ENCODE measurements around the gene MAP3K3. TPM values are rescaled to one million over a fixed set of nuclear protein-coding genes. Genes with fewer than 3 reads are reported as not detected.
"Not testable (repeated sequence)": the region's sequence is repeated elsewhere in the genome, so short reads cannot be mapped to it uniquely, and the experiment has no call there.

The MAP3K3 gene
- total RNA-seq, 1 experiment from 2014 or later = 14.1 TPM

DNA sequence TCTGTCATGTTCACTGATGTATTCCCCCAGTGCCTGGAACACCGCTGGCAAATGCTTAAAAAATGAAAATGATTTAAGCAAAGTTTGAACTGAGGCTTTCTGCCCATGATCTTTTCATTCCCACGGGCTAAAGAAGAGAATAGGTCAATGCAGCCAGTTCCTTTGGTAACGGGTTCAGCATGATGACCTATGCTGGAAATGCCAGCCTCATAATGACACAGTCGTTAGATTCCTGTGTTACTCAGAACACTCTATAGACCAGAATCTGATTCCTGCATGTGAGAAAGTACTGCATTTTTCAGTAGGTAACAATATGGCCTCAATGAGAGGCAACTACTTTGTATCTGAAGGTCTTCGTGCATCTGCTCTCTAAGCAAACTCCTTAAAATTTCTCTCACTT lies 96.8 kb downstream of the MAP3K3 start:
- Histone ChIP-seq H3K4me3 (no peak overlapping the region), H3K9me2 (ENCODE audit: insufficient read depth) (no peaks in the 10 kb centered on the region), H3K79me2 (ENCODE audit: low read depth) (no peaks in the 10 kb centered on the region), H2AFZ (no peak overlapping the region), H3K27me3 (ENCODE audit: insufficient read depth, low read depth) (no peaks in the 10 kb centered on the region), H3K27ac (no peak overlapping the region), H4K20me1 (ENCODE audit: insufficient read depth) (no peaks in the 10 kb centered on the region), H3K9me3 (ENCODE audit: insufficient read depth, low read depth) (no peaks in the 10 kb centered on the region), H3K36me3 (ENCODE audit: low read depth) (no peaks in the 10 kb centered on the region), H3K4me2 (no peak overlapping the region), H3F3A (ENCODE audit: insufficient read depth, low read depth) (no peaks in the 10 kb centered on the region), H3K4me1 (replicated peaks; ENCODE audit: insufficient read depth) (no peaks in the 10 kb centered on the region)
- TF ChIP-seq EZH2 (IDR thresholded peaks at IDR 0.05; ENCODE audit: low read depth) = no peak
- TF ChIP-seq CTCF (conservative IDR thresholded peaks at IDR 0.05) = no peak
- CTCF ChIA-PET = no interaction called here
- no peak for DNase-seq
- no TSS peak for BruUV-seq (replicated peaks)
- POLR2A ChIA-PET (ENCODE audit: unreplicated experiment) = no interaction called here
- intact Hi-C loops (cut with micrococcal nuclease; ENCODE audit: unreplicated experiment) = no loop called here

DNA sequence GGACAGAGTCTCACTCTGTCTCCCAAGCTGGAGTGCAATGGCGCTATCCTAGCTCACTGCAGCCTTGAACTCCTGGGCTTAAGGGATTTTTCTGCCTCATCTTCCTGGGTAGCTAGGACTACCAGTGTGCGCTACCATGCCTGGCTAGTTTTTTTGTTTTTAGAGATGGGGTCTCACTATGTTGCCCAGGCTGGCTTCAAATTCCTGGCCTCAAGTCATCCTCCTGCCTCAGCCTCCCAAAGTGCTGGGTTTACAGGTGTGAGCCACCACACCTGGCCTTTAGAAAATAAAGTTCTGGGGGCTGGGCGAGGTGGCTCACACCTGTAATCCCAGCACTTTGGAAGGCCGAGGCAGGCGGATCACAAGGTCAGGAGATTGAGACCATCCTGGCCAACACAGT lies 98.0 kb downstream of the MAP3K3 start:
- intact Hi-C loops (cut with micrococcal nuclease; ENCODE audit: unreplicated experiment); H3K9me2 ChIP-seq (ENCODE audit: insufficient read depth); H3K9me3 ChIP-seq (ENCODE audit: insufficient read depth, low read depth); H3K79me2 ChIP-seq (ENCODE audit: low read depth); H3F3A ChIP-seq (ENCODE audit: insufficient read depth, low read depth); H3K4me1 ChIP-seq (replicated peaks; ENCODE audit: insufficient read depth); H3K27ac ChIP-seq; H3K4me3 ChIP-seq; H3K36me3 ChIP-seq (ENCODE audit: low read depth); H3K27me3 ChIP-seq (ENCODE audit: insufficient read depth, low read depth); DNase-seq; H4K20me1 ChIP-seq (ENCODE audit: insufficient read depth); H2AFZ ChIP-seq; BruUV-seq (replicated peaks); H3K4me2 ChIP-seq: not testable (repeated sequence)
- POLR2A ChIA-PET (ENCODE audit: unreplicated experiment) = interaction anchor here (0.7 kb wide), 1 partner anchor 14 kb away, joined by 3 read pairs; no protein-coding TSS in a partner anchor
- CTCF ChIA-PET = interaction anchor here (0.6 kb wide), 1 partner anchor 105 kb away, joined by 5 read pairs; no protein-coding TSS in a partner anchor

GRCh38 chr17:63722403-63722802 lies 100.2 kb downstream of the MAP3K3 start:
- Histone ChIP-seq H3K4me2 (no peak overlapping the region), H3K36me3 (ENCODE audit: low read depth) (0 out of 2 replicates have a peak, but pooled peaks cover 6% of the 10 kb centered on the region), H3K27ac (no peak overlapping the region), H2AFZ (no peak overlapping the region), H3K4me3 (no peak overlapping the region), H4K20me1 (ENCODE audit: insufficient read depth) (no peaks in the 10 kb centered on the region), H3K27me3 (ENCODE audit: insufficient read depth, low read depth) (no peaks in the 10 kb centered on the region), H3K9me3 (ENCODE audit: insufficient read depth, low read depth) (no peaks in the 10 kb centered on the region), H3K9me2 (ENCODE audit: insufficient read depth) (no peaks in the 10 kb centered on the region), H3K4me1 (replicated peaks; ENCODE audit: insufficient read depth) (no peaks in the 10 kb centered on the region), H3K79me2 (ENCODE audit: low read depth) (no peaks in the 10 kb centered on the region), H3F3A (ENCODE audit: insufficient read depth, low read depth) (no peaks in the 10 kb centered on the region)
- intact Hi-C loops (cut with micrococcal nuclease; ENCODE audit: unreplicated experiment) = no loop called here
- no TSS peak for BruUV-seq (replicated peaks)
- CTCF ChIA-PET = no interaction called here
- no peak for TF ChIP-seq CTCF (conservative IDR thresholded peaks at IDR 0.05)
- no peak for TF ChIP-seq EZH2 (IDR thresholded peaks at IDR 0.05; ENCODE audit: low read depth)
- POLR2A ChIA-PET (ENCODE audit: unreplicated experiment) = no interaction called here
- no peak for DNase-seq

DNA sequence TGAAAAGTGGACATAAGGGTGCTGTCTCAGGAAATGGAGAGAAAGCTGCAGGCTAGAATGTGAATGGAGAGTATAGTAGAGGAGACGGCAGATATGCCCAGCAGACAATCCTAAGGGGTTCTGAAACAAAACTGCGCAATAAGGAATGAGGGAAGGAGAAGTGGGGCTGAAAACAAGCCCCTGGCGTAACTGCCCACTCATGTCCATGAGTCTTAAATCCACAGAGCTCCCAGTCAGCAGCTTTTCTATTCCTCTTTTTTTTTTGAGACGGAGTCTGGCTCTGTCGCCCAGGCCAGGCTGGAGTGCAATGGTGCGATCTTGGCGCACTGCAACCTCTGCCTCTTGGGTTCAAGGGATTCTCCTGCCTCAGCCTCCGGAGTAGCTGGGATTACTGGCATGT lies 113.5 kb downstream of the MAP3K3 start:
- Histone ChIP-seq H3K4me1 (replicated peaks; ENCODE audit: insufficient read depth) (peaks cover 7% of the 10 kb centered on the region), H3F3A (ENCODE audit: insufficient read depth, low read depth) (peaks cover 4% of the 10 kb centered on the region; the same call in 1 of the 2 replicates), H4K20me1 (ENCODE audit: insufficient read depth) (no peaks in the 10 kb centered on the region), H3K9me2 (ENCODE audit: insufficient read depth) (no peaks in the 10 kb centered on the region), H2AFZ (no peak overlapping the region), H3K4me3 (no peak overlapping the region), H3K9me3 (ENCODE audit: insufficient read depth, low read depth) (no peaks in the 10 kb centered on the region), H3K79me2 (ENCODE audit: low read depth) (peaks cover 11% of the 10 kb centered on the region; the same call in 1 of the 2 replicates), H3K4me2 (no peak overlapping the region), H3K27ac (no peak overlapping the region), H3K27me3 (ENCODE audit: insufficient read depth, low read depth) (no peaks in the 10 kb centered on the region), H3K36me3 (ENCODE audit: low read depth) (no peaks in the 10 kb centered on the region)
- no peak for DNase-seq
- no peak for TF ChIP-seq CTCF (conservative IDR thresholded peaks at IDR 0.05)
- no peak for TF ChIP-seq EZH2 (IDR thresholded peaks at IDR 0.05; ENCODE audit: low read depth)
- CTCF ChIA-PET = no interaction called here
- POLR2A ChIA-PET (ENCODE audit: unreplicated experiment) = no interaction called here
- no TSS peak for BruUV-seq (replicated peaks)
- intact Hi-C loops (cut with micrococcal nuclease; ENCODE audit: unreplicated experiment) = no loop called here
